ENCODE results near the gene GOLGA8J. TPM values are rescaled to one million over a fixed set of nuclear protein-coding genes. Genes with fewer than 3 reads are reported as not detected.

GOLGA8J gene
- total and polyA plus RNA-seq, 7 donors, result 0.34 TPM; not detected in 6

GRCh38 chr15:30056166-30056565, 26.6 kb upstream of the GOLGA8J start:
- DNase-seq (no peak), ATAC-seq (no peak)
- WGBS, 3 donors, result 91 to 94% (median 92%) methylated on average over 4 of the region's 4 CpGs
- H3K27me3 ChIP-seq (ENCODE audit: insufficient read depth in 3 of 3, low read length in 2 of 3), result no peaks in the 10 kb centered on the region
- no peaks in the 10 kb centered on the region for H3K9me3 ChIP-seq
- no peak overlapping the region for H3K27ac ChIP-seq
- TF ChIP-seq CTCF (IDR thresholded peaks at IDR 0.05), result no peak
- intact Hi-C loops (cut with DNase I), result no loop called here
- no peak overlapping the region for H3K4me3 ChIP-seq
- H3K36me3 ChIP-seq (ENCODE audit: insufficient read depth in 1 of 2, low read depth in 1 of 2), result no peaks in the 10 kb centered on the region
- no peaks in the 10 kb centered on the region for H3K4me1 ChIP-seq

GRCh38 chr15:30059771-30060170, 23.0 kb upstream of the GOLGA8J start:
- Histone ChIP-seq H3K27me3 (ENCODE audit: insufficient read depth in 3 of 3, low read length in 2 of 3) (no peaks in the 10 kb centered on the region), H3K4me1 (no peaks in the 10 kb centered on the region), H3K36me3 (ENCODE audit: insufficient read depth in 1 of 2, low read depth in 1 of 2) (no peaks in the 10 kb centered on the region), H3K27ac (no peak overlapping the region), H3K4me3 (no peak overlapping the region), H3K9me3 (no peaks in the 10 kb centered on the region)
- WGBS, 3 donors, result 75 to 78% (median 76%) methylated on average over 11 of the region's 11 CpGs
- intact Hi-C loops (cut with DNase I), result no loop called here
- no peak for DNase-seq
- ATAC-seq, result no peak
- no peak for TF ChIP-seq CTCF (IDR thresholded peaks at IDR 0.05)

- Histone ChIP-seq H3K36me3 (ENCODE audit: insufficient read depth in 1 of 2, low read depth in 1 of 2) (no peaks in the 10 kb centered on the region), H3K27me3 (ENCODE audit: insufficient read depth in 3 of 3, low read length in 2 of 3) (no peaks in the 10 kb centered on the region), H3K4me1 (no peaks in the 10 kb centered on the region), H3K27ac (no peak overlapping the region), H3K4me3 (no peak overlapping the region), H3K9me3 (no peaks in the 10 kb centered on the region)
- intact Hi-C loops (cut with DNase I), result no loop called here
- DNase-seq (no peak), ATAC-seq (no peak)
- WGBS, 3 donors, result 90 to 92% (median 91%) methylated on average over 4 of the region's 4 CpGs
- no peak for TF ChIP-seq CTCF (IDR thresholded peaks at IDR 0.05)
These were observed 19.9 kb upstream of the GOLGA8J start for GRCh38 chr15:30062881-30063280.

GRCh38 chr15:30063835-30064546, 18.8 kb upstream of the GOLGA8J start:
- no peaks in the 10 kb centered on the region for H3K27me3 ChIP-seq (ENCODE audit: insufficient read depth in 3 of 3, low read length in 2 of 3)
- no peak overlapping the region for H3K4me3 ChIP-seq
- intact Hi-C loops (cut with DNase I), result no loop called here
- WGBS, 3 donors, result 32 to 47% (median 41%) methylated on average over 2 of the region's 2 CpGs
- H3K4me1 ChIP-seq, result no peaks in the 10 kb centered on the region
- ATAC-seq (no peak), DNase-seq (no peak)
- no peak overlapping the region for H3K27ac ChIP-seq
- no peak for TF ChIP-seq CTCF (IDR thresholded peaks at IDR 0.05)
- no peaks in the 10 kb centered on the region for H3K36me3 ChIP-seq (ENCODE audit: insufficient read depth in 1 of 2, low read depth in 1 of 2)
- H3K9me3 ChIP-seq, result no peaks in the 10 kb centered on the region

All from psoas muscle (tissue), 8 donors.